GM23338 (cell line): ENCODE measurements around the gene CEP350. TPM values are rescaled to one million over a fixed set of nuclear protein-coding genes. Genes with fewer than 3 reads are reported as not detected.

Experiments used
- ATAC-seq: fragments of 200-7000 bp; cut with Tn5 transposase; 3 replicates; pipeline ENCODE4 v1.9.1; 2020
- DNase-seq: peaks from one replicate; pipeline ENCODE4 v3.0.0-alpha.2; 2015; ENCODE audit warnings: low spot score
- H2AFZ ChIP-seq: fragments of 200-600 bp; sonication (generic); 2 replicates; pipeline ENCODE4 v1.8.0; 2016; ENCODE audit warnings: antibody characterized with exemption, mild to moderate bottlenecking, moderate library complexity
- H3F3A ChIP-seq: fragments of 200-600 bp; sonication (generic); replicated peaks from 2 replicates; pipeline ENCODE4 v1.8.0; 2017; ENCODE audit warnings: antibody characterized with exemption, mixed run types, low read depth
- H3K27ac ChIP-seq: fragments of 200-600 bp; sonication (generic); 2 replicates; pipeline ENCODE4 v1.6.1; 2016; ENCODE audit warnings: low read depth
- H3K27me3 ChIP-seq: fragments of 200-600 bp; sonication (generic); 2 replicates; pipeline ENCODE4 v1.8.0; 2016; ENCODE audit warnings: mild to moderate bottlenecking, mixed run types, moderate library complexity; ENCODE audit not compliant: insufficient read depth
- H3K36me3 ChIP-seq: fragments of 200-600 bp; sonication (generic); 2 replicates; pipeline ENCODE4 v1.8.0; 2016; ENCODE audit warnings: mild to moderate bottlenecking; ENCODE audit not compliant: insufficient read depth
- H3K4me1 ChIP-seq: fragments of 200-600 bp; sonication (generic); 2 replicates; pipeline ENCODE4 v1.8.0; 2016; ENCODE audit warnings: mild to moderate bottlenecking, moderate library complexity; ENCODE audit not compliant: insufficient read depth
- H3K4me2 ChIP-seq: fragments of 200-600 bp; sonication (generic); 2 replicates; pipeline ENCODE4 v1.7.1; 2017; ENCODE audit warnings: mixed run types
- H3K4me3 ChIP-seq: fragments of 200-600 bp; sonication (generic); 2 replicates; pipeline ENCODE4 v1.6.1; 2016; ENCODE audit warnings: mixed run types
- H3K79me2 ChIP-seq: fragments of 200-600 bp; sonication (generic); replicated peaks from 2 replicates; pipeline ENCODE4 v1.8.0; 2017; ENCODE audit warnings: mild to moderate bottlenecking; ENCODE audit not compliant: insufficient read depth
- H3K9me2 ChIP-seq: fragments of 200-600 bp; sonication (generic); 2 replicates; pipeline ENCODE4 v1.8.0; 2017; ENCODE audit not compliant: insufficient read depth
- H4K20me1 ChIP-seq: fragments of 200-600 bp; sonication (generic); replicated peaks from 2 replicates; pipeline ENCODE4 v1.8.0; 2017; ENCODE audit warnings: mild to moderate bottlenecking; ENCODE audit not compliant: insufficient read depth
- H3K27ac Mint-ChIP-seq: 2 replicates; pipeline ENCODE4 v1.8.0; 2020; ENCODE audit warnings: inconsistent platforms, mild to moderate bottlenecking, moderate library complexity, mixed read lengths
- H3K27me3 Mint-ChIP-seq: 3 replicates; pipeline ENCODE4 v1.8.0; 2022; ENCODE audit warnings: low read depth, mild to moderate bottlenecking, moderate library complexity, mixed read lengths, inconsistent platforms; ENCODE audit not compliant: insufficient read depth, poor library complexity
- H3K36me3 Mint-ChIP-seq: 3 replicates; pipeline ENCODE4 v1.8.0; 2021; ENCODE audit warnings: low read depth, mild to moderate bottlenecking, inconsistent platforms, moderate library complexity, mixed read lengths
- H3K4me1 Mint-ChIP-seq: 3 replicates; pipeline ENCODE4 v1.8.0; 2020; ENCODE audit warnings: mild to moderate bottlenecking, inconsistent platforms, mixed read lengths
- H3K4me3 Mint-ChIP-seq: 3 replicates; pipeline ENCODE4 v1.8.0; 2021; ENCODE audit warnings: moderate library complexity, mild to moderate bottlenecking, inconsistent platforms, mixed read lengths
- H3K9me3 Mint-ChIP-seq: 3 replicates; pipeline ENCODE4 v1.8.0; 2020; ENCODE audit warnings: moderate library complexity, mild to moderate bottlenecking, inconsistent platforms, mixed read lengths
- CREB1 ChIP-seq: fragments of 250-450 bp; sonication (Bioruptor Pico); IDR thresholded peaks from 2 replicates; pipeline ENCODE4 v1.5.0; 2020; ENCODE audit warnings: low read depth, mild to moderate bottlenecking, moderate library complexity
- CTCF ChIP-seq, 2 experiments: fragments of 200-600 bp in 1 of 2; sonication (generic) in 1 of 2; conservative IDR thresholded peaks; 2 replicates each; pipeline versions ENCODE4 v1.5.1 to v1.6.1; 2016 to 2017; ENCODE audit warnings: antibody characterized with exemption in 2 of 2, low read depth in 2 of 2, mild to moderate bottlenecking in 2 of 2, moderate library complexity in 1 of 2
- ETS1 ChIP-seq: IDR thresholded peaks from 2 replicates; pipeline ENCODE4 v1.6.1; 2016; ENCODE audit warnings: antibody characterized with exemption
- JUNB ChIP-seq: IDR thresholded peaks from one replicate; pipeline ENCODE4 v1.6.1; 2016; ENCODE audit warnings: antibody characterized with exemption; ENCODE audit not compliant: unreplicated experiment
- POLR2AphosphoS5 ChIP-seq: IDR thresholded peaks from 2 replicates; pipeline ENCODE4 v1.6.1; 2016; ENCODE audit warnings: antibody characterized with exemption, low read depth
- REST ChIP-seq: IDR thresholded peaks from one replicate; pipeline ENCODE4 v1.6.1; 2018; ENCODE audit warnings: antibody characterized with exemption; ENCODE audit not compliant: unreplicated experiment
- STAT1 ChIP-seq: IDR thresholded peaks from one replicate; pipeline ENCODE4 v1.6.1; 2016; ENCODE audit warnings: antibody characterized with exemption; ENCODE audit not compliant: unreplicated experiment
- ZNF114 ChIP-seq: fragments of 250-450 bp; sonication (Bioruptor Pico); IDR thresholded peaks from 2 replicates; pipeline ENCODE4 v1.5.0; 2020; ENCODE audit warnings: mild to moderate bottlenecking, moderate library complexity
- ZNF331 ChIP-seq: fragments of 250-450 bp; sonication (Bioruptor Pico); IDR thresholded peaks from 2 replicates; pipeline ENCODE4 v1.5.0; 2020; ENCODE audit warnings: low read depth, mild to moderate bottlenecking, moderate library complexity
- polyA plus RNA-seq: library from polyadenylated mRNA; unstranded; fragments of >200 nt; fragmentation: Nextera tagmentation; extraction: Ambion mirVana; gene quantifications from 2 replicates; pipeline ENCODE4 v1.2.1, GENCODE V29; 2016
- total RNA-seq: library from RNA; depleted of rRNA; stranded (reverse); fragments of >200 nt; shearing (Covaris generic); gene quantifications from 2 replicates; pipeline ENCODE4 v1.2.3, GENCODE V29; 2014
- TF ChIP-seq, protein P1 (sequence below): fragments of 250-450 bp; sonication (Bioruptor Pico); IDR thresholded peaks from 2 replicates; pipeline ENCODE4 v1.5.0; 2020; ENCODE audit warnings: mild to moderate bottlenecking, moderate library complexity

CEP350 gene
- total and polyA plus RNA-seq, 2 experiments from 2014 or later = 23.4 to 36.8 TPM

- DNase-seq = no peak
- H2AFZ ChIP-seq = peak overlapping the region; percentile 47; the same call in 1 of the 2 replicates
- H3K27ac ChIP-seq = no peak overlapping the region
- no peak overlapping the region for H3K27ac Mint-ChIP-seq
- no peaks in the 10 kb centered on the region; the same call in 1 of the 2 replicates for H3K36me3 ChIP-seq
- TF ChIP-seq ZNF114 (CRISPR knock-in tag) (no peak), POLR2AphosphoS5 (no peak), CREB1 (CRISPR knock-in tag) (no peak), ZNF331 (CRISPR knock-in tag) (no peak), ETS1 (no peak), JUNB (no peak), STAT1 (no peak), CTCF (conservative IDR thresholded peaks at IDR 0.05; ENCODE audit: low read depth in 2 of 2) (no peak), REST (no peak)
- TF ChIP-seq, protein P1, sequence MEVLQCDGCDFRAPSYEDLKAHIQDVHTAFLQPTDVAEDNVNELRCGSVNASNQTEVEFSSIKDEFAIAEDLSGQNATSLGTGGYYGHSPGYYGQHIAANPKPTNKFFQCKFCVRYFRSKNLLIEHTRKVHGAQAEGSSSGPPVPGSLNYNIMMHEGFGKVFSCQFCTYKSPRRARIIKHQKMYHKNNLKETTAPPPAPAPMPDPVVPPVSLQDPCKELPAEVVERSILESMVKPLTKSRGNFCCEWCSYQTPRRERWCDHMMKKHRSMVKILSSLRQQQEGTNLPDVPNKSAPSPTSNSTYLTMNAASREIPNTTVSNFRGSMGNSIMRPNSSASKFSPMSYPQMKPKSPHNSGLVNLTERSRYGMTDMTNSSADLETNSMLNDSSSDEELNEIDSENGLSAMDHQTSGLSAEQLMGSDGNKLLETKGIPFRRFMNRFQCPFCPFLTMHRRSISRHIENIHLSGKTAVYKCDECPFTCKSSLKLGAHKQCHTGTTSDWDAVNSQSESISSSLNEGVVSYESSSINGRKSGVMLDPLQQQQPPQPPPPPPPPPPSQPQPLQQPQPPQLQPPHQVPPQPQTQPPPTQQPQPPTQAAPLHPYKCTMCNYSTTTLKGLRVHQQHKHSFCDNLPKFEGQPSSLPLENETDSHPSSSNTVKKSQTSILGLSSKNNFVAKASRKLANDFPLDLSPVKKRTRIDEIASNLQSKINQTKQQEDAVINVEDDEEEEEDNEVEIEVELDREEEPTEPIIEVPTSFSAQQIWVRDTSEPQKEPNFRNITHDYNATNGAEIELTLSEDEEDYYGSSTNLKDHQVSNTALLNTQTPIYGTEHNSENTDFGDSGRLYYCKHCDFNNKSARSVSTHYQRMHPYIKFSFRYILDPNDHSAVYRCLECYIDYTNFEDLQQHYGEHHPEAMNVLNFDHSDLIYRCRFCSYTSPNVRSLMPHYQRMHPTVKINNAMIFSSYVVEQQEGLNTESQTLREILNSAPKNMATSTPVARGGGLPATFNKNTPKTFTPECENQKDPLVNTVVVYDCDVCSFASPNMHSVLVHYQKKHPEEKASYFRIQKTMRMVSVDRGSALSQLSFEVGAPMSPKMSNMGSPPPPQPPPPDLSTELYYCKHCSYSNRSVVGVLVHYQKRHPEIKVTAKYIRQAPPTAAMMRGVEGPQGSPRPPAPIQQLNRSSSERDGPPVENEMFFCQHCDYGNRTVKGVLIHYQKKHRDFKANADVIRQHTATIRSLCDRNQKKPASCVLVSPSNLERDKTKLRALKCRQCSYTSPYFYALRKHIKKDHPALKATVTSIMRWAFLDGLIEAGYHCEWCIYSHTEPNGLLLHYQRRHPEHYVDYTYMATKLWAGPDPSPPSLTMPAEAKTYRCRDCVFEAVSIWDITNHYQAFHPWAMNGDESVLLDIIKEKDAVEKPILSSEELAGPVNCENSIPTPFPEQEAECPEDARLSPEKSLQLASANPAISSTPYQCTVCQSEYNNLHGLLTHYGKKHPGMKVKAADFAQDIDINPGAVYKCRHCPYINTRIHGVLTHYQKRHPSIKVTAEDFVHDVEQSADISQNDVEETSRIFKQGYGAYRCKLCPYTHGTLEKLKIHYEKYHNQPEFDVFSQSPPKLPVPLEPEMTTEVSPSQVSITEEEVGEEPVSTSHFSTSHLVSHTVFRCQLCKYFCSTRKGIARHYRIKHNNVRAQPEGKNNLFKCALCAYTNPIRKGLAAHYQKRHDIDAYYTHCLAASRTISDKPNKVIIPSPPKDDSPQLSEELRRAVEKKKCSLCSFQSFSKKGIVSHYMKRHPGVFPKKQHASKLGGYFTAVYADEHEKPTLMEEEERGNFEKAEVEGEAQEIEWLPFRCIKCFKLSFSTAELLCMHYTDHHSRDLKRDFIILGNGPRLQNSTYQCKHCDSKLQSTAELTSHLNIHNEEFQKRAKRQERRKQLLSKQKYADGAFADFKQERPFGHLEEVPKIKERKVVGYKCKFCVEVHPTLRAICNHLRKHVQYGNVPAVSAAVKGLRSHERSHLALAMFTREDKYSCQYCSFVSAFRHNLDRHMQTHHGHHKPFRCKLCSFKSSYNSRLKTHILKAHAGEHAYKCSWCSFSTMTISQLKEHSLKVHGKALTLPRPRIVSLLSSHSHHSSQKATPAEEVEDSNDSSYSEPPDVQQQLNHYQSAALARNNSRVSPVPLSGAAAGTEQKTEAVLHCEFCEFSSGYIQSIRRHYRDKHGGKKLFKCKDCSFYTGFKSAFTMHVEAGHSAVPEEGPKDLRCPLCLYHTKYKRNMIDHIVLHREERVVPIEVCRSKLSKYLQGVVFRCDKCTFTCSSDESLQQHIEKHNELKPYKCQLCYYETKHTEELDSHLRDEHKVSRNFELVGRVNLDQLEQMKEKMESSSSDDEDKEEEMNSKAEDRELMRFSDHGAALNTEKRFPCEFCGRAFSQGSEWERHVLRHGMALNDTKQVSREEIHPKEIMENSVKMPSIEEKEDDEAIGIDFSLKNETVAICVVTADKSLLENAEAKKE (CRISPR knock-in tag) = no peak
- no peaks in the 10 kb centered on the region for H3K27me3 ChIP-seq
- no peak for ATAC-seq
- no peaks in the 10 kb centered on the region for H3K9me2 ChIP-seq
- no peaks in the 10 kb centered on the region for H3K4me1 ChIP-seq
- no peaks in the 10 kb centered on the region for H3K9me3 Mint-ChIP-seq
- H3K4me2 ChIP-seq = no peak overlapping the region
- H3K79me2 ChIP-seq = no peaks in the 10 kb centered on the region
- no peaks in the 10 kb centered on the region for H3F3A ChIP-seq
- no peak overlapping the region for H3K4me3 ChIP-seq
- H3K4me1 Mint-ChIP-seq = no peaks in the 10 kb centered on the region
- no peaks in the 10 kb centered on the region for H4K20me1 ChIP-seq
- H3K4me3 Mint-ChIP-seq = no peak overlapping the region
- no peaks in the 10 kb centered on the region for H3K36me3 Mint-ChIP-seq
- peaks cover 6% of the 10 kb centered on the region for H3K27me3 Mint-ChIP-seq
Measured at GRCh38 chr1:179933219-179933618, 21.4 kb upstream of the CEP350 start.
